ENCODE data around the gene MMP11. TPM values are rescaled to one million over a fixed set of nuclear protein-coding genes. Genes with fewer than 3 reads are reported as not detected.

The MMP11 gene
- total and polyA plus RNA-seq, 8 donors, result 0.50 to 54.2 (median 2.2) TPM; not detected in 2

GRCh38 chr22:23827351-23827995, 54.8 kb downstream of the MMP11 start:
- WGBS, 5 donors, result 81 to 87% (median 83%) methylated on average over 7 to 11 of the region's 11 CpGs
- TF ChIP-seq POLR2A (IDR thresholded peaks at IDR 0.05), result no peak
- TF ChIP-seq POLR2AphosphoS5 (IDR thresholded peaks at IDR 0.05), result no peak
- TF ChIP-seq EP300 (IDR thresholded peaks at IDR 0.05), result no peak
- TF ChIP-seq CTCF (IDR thresholded peaks at IDR 0.05), result no peak
- Histone ChIP-seq H3K36me3 (peaks cover 55 to 99% (median 98%) of the 10 kb centered on the region in 4 donors), H3K27me3 (no peaks in the 10 kb centered on the region), H3K27ac (no peak overlapping the region), H3K9me3 (no peaks in the 10 kb centered on the region), H3K4me3 (no peak overlapping the region), H3K4me1 (peaks cover 0 to 3% (median 0%) of the 10 kb centered on the region in 4 donors)
- intact Hi-C loops (cut with DNase I; ENCODE audit: low total_unique reads), result no loop called here
- DNase-seq, result no peak

GRCh38 chr22:23828800-23829680, 56.4 kb downstream of the MMP11 start:
- no peak for DNase-seq
- peaks cover 55 to 100% (median 98%) of the 10 kb centered on the region in 4 donors for H3K36me3 ChIP-seq
- WGBS, 5 donors, result 89 to 93% (median 90%) methylated on average over 10 of the region's 10 CpGs

GRCh38 chr22:23829845-23830372, 57.3 kb downstream of the MMP11 start:
- no peaks in the 10 kb centered on the region for H3K9me3 ChIP-seq
- no peak overlapping the region for H3K4me3 ChIP-seq
- TF ChIP-seq CTCF (IDR thresholded peaks at IDR 0.05) (no peak), POLR2AphosphoS5 (IDR thresholded peaks at IDR 0.05) (no peak), EP300 (IDR thresholded peaks at IDR 0.05) (no peak), POLR2A (IDR thresholded peaks at IDR 0.05) (no peak)
- no peak for DNase-seq
- H3K27me3 ChIP-seq, result no peaks in the 10 kb centered on the region
- 76 to 90% (median 88%) methylated on average over 7 of the region's 7 CpGs for WGBS, 5 donors
- H3K27ac ChIP-seq, result no peak overlapping the region
- H3K4me1 ChIP-seq, result peaks cover 4 to 25% (median 9%) of the 10 kb centered on the region in 4 donors
- intact Hi-C loops (cut with DNase I; ENCODE audit: low total_unique reads), result no loop called here
- H3K36me3 ChIP-seq, result peaks cover 53 to 100% (median 98%) of the 10 kb centered on the region in 4 donors

More at GRCh38 chr22:23828800-23829680, 56.4 kb downstream of the MMP11 start:
- Histone ChIP-seq H3K9me3 (no peaks in the 10 kb centered on the region), H3K4me1 (peaks cover 0 to 17% (median 2%) of the 10 kb centered on the region in 4 donors), H3K27ac (no peak overlapping the region), H3K27me3 (no peaks in the 10 kb centered on the region), H3K4me3 (no peak overlapping the region)
- TF ChIP-seq POLR2AphosphoS5 (IDR thresholded peaks at IDR 0.05) (no peak), EP300 (IDR thresholded peaks at IDR 0.05) (no peak)
- intact Hi-C loops (cut with DNase I; ENCODE audit: low total_unique reads), result no loop called here

GRCh38 chr22:23831261-23831660, 58.6 kb downstream of the MMP11 start:
- intact Hi-C loops (cut with DNase I; ENCODE audit: low total_unique reads), result no loop called here
- TF ChIP-seq POLR2AphosphoS5 (IDR thresholded peaks at IDR 0.05), result no peak
- TF ChIP-seq CTCF (IDR thresholded peaks at IDR 0.05), result no peak
- TF ChIP-seq EP300 (IDR thresholded peaks at IDR 0.05), result no peak
- TF ChIP-seq POLR2A (IDR thresholded peaks at IDR 0.05), result no peak
- H3K27ac ChIP-seq, result no peak overlapping the region
- H3K36me3 ChIP-seq, result peaks cover 42 to 100% (median 98%) of the 10 kb centered on the region in 4 donors
- peaks cover 13 to 39% (median 20%) of the 10 kb centered on the region in 4 donors for H3K4me1 ChIP-seq
- 84 to 93% (median 91%) methylated on average over 8 of the region's 8 CpGs for WGBS, 5 donors
- H3K27me3 ChIP-seq, result no peaks in the 10 kb centered on the region
- H3K4me3 ChIP-seq, result no peak overlapping the region
- no peaks in the 10 kb centered on the region for H3K9me3 ChIP-seq
- DNase-seq, result no peak
